ENCODE data around the gene WIZ.

Gene WIZ

DNA sequence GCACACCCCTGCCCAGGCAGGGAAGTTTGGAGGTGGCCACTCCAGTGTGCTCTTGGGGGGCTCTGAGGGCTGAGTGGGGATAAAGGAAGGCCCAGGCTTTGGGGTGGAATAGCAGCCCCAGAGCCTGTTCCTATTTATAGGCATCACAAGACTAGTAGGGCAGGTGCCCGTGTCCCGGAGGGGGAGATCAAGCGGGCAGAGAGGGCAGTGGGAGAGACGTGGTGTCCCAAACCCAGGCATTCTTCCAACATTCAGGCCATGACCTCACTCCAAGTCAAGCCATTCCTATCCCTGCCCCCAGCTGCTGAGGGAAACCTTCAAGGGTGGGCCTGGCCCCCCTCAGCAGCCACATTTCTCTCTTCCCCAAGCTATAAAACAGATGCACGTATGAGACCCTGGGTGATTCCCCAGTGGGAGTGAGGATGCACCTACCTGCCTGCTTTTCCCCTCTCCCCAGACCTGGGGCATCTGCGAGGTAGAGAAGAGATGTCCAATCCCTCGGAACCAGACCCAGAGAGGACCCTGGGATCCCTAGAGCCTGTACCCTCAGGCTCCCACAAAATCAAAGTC lies 3.9 kb downstream of the WIZ start:
- no peak overlapping the region for H2AFZ ChIP-seq (ENCODE audit: low read depth, low read length)
- H3K27me3 ChIP-seq (ENCODE audit: insufficient read depth, low read length) = no peaks in the 10 kb centered on the region
- H3K9me3 ChIP-seq (ENCODE audit: low read length) = no peaks in the 10 kb centered on the region
- peaks cover 8% of the 10 kb centered on the region for H3K4me1 ChIP-seq (ENCODE audit: insufficient read depth, low read length)
- no peak overlapping the region for H3K4me3 ChIP-seq (ENCODE audit: low read length)
- peaks cover 10% of the 10 kb centered on the region for H3K36me3 ChIP-seq (ENCODE audit: insufficient read depth, low read length)

DNA sequence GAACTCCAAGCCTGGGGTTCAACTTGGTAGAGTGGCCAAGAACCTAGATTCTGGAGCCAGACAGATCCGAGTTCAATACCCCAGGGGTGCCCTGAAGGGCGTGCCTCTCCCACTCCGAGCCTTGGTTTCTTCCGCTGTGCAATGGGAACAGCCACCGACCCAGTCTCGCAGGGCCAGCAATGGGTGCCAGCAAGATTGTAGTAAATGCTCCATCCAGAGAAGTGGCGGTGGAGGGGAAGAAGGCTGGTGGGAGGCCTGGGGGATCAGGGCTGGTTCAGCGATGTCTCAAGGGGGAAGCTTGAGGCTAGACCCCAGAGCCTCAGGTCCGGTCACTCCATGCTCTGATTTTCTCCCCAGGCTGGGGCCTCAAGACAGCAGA lies 4.5 kb downstream of the WIZ start:
- no peaks in the 10 kb centered on the region for H3K27me3 ChIP-seq (ENCODE audit: insufficient read depth, low read length)
- H3K9me3 ChIP-seq (ENCODE audit: low read length) = no peaks in the 10 kb centered on the region
- H3K4me3 ChIP-seq (ENCODE audit: low read length) = no peak overlapping the region
- peaks cover 8% of the 10 kb centered on the region for H3K4me1 ChIP-seq (ENCODE audit: insufficient read depth, low read length)
- no peak overlapping the region for H2AFZ ChIP-seq (ENCODE audit: low read depth, low read length)
- peaks cover 10% of the 10 kb centered on the region for H3K36me3 ChIP-seq (ENCODE audit: insufficient read depth, low read length)

DNA sequence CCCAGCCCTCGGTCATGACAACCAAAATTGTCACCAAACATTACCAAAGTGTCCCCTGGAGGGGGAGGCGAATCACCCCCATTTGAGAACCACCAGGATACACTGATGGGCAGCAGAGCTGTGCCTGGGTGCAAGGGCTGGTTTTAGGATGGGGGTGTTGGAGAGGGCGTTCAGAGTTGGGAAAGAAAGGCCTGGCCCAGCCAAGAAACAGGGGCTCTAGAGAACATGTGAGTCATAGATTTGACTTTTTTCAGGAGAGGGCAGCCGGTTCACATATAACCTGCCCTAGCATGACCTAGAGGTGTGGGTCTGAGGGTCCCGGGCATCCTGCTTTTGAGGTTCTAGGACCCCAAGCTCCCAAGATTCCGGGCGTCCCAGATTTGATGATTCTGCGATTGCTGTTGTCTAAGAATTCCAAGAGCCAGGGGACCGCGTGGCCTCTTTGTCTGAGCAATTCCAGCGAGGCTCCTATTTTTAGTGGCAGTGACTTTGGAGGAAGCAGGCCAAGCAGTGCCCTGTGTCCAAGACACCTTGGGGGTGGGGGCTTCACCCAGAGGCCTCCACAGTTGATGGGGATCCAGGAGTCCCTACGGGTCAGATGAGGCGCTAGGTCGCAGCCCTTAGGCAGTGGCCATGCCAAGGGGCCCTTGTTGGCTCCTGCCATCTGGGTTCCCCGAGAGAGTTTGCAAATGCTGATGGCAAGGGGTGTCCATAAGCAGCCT lies 5.1 kb downstream of the WIZ start:
- Histone ChIP-seq H3K4me1 (ENCODE audit: insufficient read depth, low read length) (peaks cover 8% of the 10 kb centered on the region), H3K4me3 (ENCODE audit: low read length) (no peak overlapping the region), H3K27me3 (ENCODE audit: insufficient read depth, low read length) (no peaks in the 10 kb centered on the region), H3K9me3 (ENCODE audit: low read length) (no peaks in the 10 kb centered on the region), H3K36me3 (ENCODE audit: insufficient read depth, low read length) (peaks cover 10% of the 10 kb centered on the region), H2AFZ (ENCODE audit: low read depth, low read length) (no peak overlapping the region)

DNA sequence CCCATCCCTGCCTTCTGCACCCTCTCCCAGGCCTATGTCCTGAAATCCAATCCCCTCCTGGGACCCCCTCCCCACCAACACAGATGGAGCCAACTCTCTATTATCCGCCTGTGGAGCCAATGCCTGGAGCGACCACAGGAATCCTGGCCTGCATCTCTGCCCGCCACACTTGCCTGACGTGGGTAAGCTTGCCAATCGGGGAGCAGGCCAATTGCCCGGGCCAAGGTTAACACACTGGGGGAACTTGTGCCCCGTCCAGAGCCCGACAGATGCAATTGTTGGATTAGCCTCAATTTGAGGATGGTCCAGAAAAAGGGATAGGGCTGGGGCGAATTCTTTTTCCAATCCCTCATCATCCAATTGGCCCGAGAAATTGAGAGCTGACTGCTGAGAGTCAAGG lies 5.9 kb downstream of the WIZ start:
- Histone ChIP-seq H3K4me3 (ENCODE audit: low read length) (no peak overlapping the region), H2AFZ (ENCODE audit: low read depth, low read length) (no peak overlapping the region), H3K36me3 (ENCODE audit: insufficient read depth, low read length) (peaks cover 14% of the 10 kb centered on the region), H3K27me3 (ENCODE audit: insufficient read depth, low read length) (no peaks in the 10 kb centered on the region), H3K9me3 (ENCODE audit: low read length) (no peaks in the 10 kb centered on the region), H3K4me1 (ENCODE audit: insufficient read depth, low read length) (peaks cover 6% of the 10 kb centered on the region)

DNA sequence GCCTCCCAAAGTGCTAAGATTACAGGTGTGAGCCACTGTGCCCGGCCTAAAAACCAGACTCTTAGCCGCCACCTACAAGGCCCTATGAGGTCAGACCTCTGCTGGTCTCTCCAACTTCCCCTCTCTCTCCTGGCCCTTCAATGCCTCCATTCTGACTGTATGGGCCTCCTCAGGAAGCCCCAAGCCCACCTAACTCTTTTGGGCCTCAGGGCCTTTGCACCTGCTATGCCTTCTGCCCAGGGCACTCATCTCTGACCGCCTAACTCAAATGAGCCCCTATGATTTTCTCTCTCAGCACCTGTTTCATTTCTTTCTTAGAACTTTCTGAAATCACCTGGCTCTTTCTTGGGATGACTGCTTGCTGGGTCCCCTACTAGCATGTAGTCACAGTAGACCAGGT lies 6.4 kb downstream of the WIZ start:
- no peaks in the 10 kb centered on the region for H3K9me3 ChIP-seq (ENCODE audit: low read length)
- H3K4me3 ChIP-seq (ENCODE audit: low read length) = no peak overlapping the region
- peaks cover 15% of the 10 kb centered on the region for H3K36me3 ChIP-seq (ENCODE audit: insufficient read depth, low read length)
- no peak overlapping the region for H2AFZ ChIP-seq (ENCODE audit: low read depth, low read length)
- no peaks in the 10 kb centered on the region for H3K27me3 ChIP-seq (ENCODE audit: insufficient read depth, low read length)
- peaks cover 1% of the 10 kb centered on the region for H3K4me1 ChIP-seq (ENCODE audit: insufficient read depth, low read length)

DNA sequence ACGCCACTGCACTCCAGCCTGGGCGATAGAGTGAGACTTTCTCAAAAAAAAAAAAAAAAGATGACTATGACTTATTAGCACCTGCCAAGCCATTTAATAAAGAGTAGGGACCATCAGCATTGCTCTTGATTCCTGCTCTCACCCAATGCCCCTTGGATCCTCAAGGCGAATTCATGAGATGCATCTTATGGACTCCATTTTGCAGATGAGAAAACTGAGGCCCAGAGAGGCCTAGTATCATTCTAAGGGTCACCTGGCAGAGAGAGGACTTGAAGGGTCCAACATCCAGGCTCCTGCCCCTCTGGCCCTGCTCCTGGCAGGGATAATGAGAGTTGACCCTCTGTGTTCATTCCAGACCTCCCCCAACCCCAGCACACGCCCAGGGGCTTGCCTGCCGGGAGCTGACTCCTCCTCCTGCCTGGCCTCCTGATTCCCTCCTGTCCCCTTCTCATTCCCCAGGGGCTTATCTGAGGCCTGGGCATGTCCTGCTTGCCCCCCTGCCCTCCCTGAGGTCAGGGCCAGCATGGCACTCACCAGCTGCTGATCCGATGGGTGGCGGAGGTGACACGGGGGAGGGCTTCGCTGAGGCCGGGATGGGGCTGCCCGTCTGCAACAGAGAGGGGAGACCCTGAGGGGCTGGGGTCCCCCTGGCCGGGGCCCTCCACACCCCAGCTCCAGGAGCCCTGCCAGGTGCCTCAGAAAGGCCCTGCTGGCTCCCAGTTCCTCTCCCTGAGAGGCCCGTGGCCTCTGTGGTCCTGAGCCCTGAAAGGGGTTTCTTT lies 7.4 kb downstream of the WIZ start:
- Histone ChIP-seq H3K4me1 (ENCODE audit: insufficient read depth, low read length) (no peaks in the 10 kb centered on the region), H2AFZ (ENCODE audit: low read depth, low read length) (no peak overlapping the region), H3K36me3 (ENCODE audit: insufficient read depth, low read length) (peaks cover 13% of the 10 kb centered on the region), H3K9me3 (ENCODE audit: low read length) (no peaks in the 10 kb centered on the region), H3K4me3 (ENCODE audit: low read length) (no peak overlapping the region), H3K27me3 (ENCODE audit: insufficient read depth, low read length) (no peaks in the 10 kb centered on the region)

DNA sequence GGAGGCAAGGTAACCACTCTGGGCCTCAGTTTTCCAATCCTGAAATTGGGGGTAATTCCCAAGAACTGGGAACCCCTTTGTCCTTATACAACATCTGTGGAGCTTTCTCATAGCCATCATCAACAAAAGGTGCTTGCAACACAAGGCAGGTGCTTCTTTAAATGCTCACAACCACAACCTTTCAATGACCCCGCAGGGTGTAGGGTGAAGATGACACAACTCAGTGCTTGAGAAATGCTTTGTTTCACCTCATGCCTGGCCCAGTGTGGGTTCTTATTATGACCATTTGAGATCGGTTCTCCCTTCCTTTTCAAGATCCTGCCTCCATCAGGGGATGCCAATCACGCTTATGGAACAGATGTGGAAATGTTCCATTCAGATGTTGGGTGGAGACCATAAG lies 8.4 kb downstream of the WIZ start:
- peaks cover 8% of the 10 kb centered on the region for H3K36me3 ChIP-seq (ENCODE audit: insufficient read depth, low read length)
- no peaks in the 10 kb centered on the region for H3K9me3 ChIP-seq (ENCODE audit: low read length)
- H3K4me1 ChIP-seq (ENCODE audit: insufficient read depth, low read length) = no peaks in the 10 kb centered on the region
- H3K4me3 ChIP-seq (ENCODE audit: low read length) = no peak overlapping the region
- H2AFZ ChIP-seq (ENCODE audit: low read depth, low read length) = no peak overlapping the region
- H3K27me3 ChIP-seq (ENCODE audit: insufficient read depth, low read length) = no peaks in the 10 kb centered on the region

DNA sequence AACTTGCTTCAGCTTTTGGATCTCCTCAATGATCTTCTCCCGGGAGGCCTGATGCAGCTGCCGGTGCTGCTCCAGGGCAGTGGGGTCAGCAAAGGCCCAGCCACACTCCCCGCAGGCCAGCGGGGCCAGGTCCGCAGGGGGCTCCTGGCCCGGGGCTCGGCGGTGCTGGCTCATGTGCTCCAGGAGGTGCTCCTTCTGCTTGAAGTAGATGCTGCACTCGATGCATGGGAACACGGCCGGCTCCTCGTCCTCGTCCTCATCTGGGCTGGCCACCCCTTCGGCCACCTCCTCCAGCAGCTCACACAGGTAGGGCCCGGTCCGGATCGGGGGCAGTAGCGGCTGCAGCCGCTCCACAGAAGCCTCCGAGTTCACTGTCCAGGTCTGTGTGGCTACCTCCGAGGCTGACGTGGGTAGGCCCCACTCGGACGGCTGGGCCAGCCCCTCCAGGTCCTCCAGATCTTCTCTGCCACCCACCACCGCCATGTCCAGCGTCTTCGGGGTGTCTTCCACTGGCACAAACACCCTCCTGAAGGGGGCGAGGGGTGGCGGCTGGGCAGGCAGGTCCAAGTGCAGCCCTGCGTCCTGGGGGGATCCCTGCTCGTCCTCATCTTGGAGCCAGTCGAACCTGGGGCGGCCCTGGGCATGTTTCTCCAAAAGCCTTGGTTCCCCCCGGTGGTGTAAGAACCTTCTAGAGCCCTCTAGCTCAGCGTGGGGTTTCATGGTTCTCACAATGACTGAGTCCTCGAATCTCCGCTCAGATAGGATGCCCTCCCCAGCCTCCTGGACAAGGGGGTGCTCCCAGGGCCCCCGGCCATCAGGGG lies 9.7 kb downstream of the WIZ start:
- no peaks in the 10 kb centered on the region for H3K4me1 ChIP-seq (ENCODE audit: insufficient read depth, low read length)

DNA sequence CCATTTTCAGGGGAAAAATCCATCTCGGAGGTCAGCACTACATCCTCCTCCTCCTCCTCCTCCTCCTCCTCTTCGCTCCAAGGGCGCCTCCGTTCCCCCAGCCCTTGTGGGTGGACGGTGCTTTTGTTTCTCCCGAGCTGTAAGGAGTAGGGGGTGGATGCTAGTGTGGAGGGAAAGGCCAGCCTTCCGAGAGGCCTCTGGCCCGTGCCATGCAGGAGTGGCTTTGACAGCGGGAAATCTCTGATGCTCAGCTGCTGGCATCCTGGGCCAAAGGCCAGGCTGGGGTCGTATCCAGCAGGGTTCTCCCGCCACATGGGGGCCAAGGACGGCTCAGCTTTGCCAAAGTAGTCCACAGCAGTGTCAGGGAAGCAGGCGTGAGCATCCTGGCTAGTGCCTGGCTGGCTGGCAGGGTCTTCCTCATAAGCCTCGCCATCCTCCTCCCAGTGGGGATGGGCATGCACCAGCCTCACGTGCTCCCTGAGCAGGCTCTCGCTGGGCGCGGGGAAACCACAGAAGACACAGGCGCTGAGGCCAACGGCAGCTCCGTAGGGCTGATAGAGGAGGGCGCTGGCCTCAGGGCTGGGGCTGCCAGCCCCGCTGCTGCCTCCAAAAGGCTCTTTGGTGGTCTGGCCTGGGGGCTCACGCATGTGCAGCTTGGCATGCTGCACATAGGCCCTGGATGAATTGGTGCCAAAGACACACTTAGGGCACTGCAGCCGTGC lies 10.5 kb downstream of the WIZ start:
- Histone ChIP-seq H2AFZ (ENCODE audit: low read depth, low read length) (no peak overlapping the region), H3K27me3 (ENCODE audit: insufficient read depth, low read length) (no peaks in the 10 kb centered on the region), H3K4me1 (ENCODE audit: insufficient read depth, low read length) (no peaks in the 10 kb centered on the region), H3K9me3 (ENCODE audit: low read length) (no peaks in the 10 kb centered on the region), H3K36me3 (ENCODE audit: insufficient read depth, low read length) (peaks cover 8% of the 10 kb centered on the region), H3K4me3 (ENCODE audit: low read length) (no peak overlapping the region)

More for the DNA sequence above, 9.7 kb downstream of the WIZ start:
- Histone ChIP-seq H3K36me3 (ENCODE audit: insufficient read depth, low read length) (peaks cover 8% of the 10 kb centered on the region), H3K9me3 (ENCODE audit: low read length) (no peaks in the 10 kb centered on the region), H2AFZ (ENCODE audit: low read depth, low read length) (no peak overlapping the region), H3K4me3 (ENCODE audit: low read length) (no peak overlapping the region), H3K27me3 (ENCODE audit: insufficient read depth, low read length) (no peaks in the 10 kb centered on the region)

DNA sequence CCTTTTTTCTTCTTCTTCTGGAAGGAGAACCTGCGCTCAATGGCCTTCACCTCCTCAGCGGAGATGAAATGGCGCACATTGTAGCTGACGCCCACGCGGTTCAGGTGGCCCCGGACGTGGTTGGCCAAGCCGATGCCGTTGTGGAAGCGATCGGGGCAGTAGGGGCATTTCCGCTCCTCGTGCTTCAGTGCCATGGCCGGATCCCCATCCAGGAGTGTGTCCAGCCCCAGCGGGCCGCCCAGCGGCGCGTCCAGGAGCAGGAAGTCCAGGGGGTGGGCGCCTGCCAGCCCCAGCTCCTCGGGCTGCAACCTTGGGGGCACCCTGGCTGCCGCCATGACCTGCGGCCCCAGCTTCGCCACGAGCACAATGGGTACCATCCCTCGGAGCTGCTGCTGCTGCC lies 11.2 kb downstream of the WIZ start:
- H3K9me3 ChIP-seq (ENCODE audit: low read length) = no peaks in the 10 kb centered on the region

DNA sequence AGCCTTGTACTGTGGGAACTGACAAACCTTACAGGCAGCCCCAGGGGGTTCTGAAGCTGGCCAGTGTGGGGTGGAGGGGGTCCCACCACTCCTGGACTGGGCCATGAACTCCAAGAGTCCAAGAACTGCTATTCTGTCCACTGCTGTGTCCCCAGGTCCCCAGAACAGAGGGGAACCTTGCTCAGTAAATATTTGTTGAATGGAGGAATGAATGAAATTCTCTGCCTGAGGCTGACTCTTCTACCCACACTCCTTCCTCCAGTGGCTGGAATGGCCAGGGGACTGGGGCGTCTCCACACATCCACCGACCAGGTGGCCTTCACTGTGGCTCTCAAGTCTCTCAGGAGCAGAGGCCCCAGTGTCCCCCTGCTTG lies 11.6 kb downstream of the WIZ start:
- Histone ChIP-seq H3K27me3 (ENCODE audit: insufficient read depth, low read length) (no peaks in the 10 kb centered on the region), H3K4me3 (ENCODE audit: low read length) (no peak overlapping the region), H3K4me1 (ENCODE audit: insufficient read depth, low read length) (no peaks in the 10 kb centered on the region), H3K36me3 (ENCODE audit: insufficient read depth, low read length) (peaks cover 8% of the 10 kb centered on the region), H3K9me3 (ENCODE audit: low read length) (no peaks in the 10 kb centered on the region), H2AFZ (ENCODE audit: low read depth, low read length) (no peak overlapping the region)

More for the DNA sequence above, 11.2 kb downstream of the WIZ start:
- H3K4me3 ChIP-seq (ENCODE audit: low read length) = no peak overlapping the region
- H3K27me3 ChIP-seq (ENCODE audit: insufficient read depth, low read length) = no peaks in the 10 kb centered on the region
- peaks cover 8% of the 10 kb centered on the region for H3K36me3 ChIP-seq (ENCODE audit: insufficient read depth, low read length)
- no peaks in the 10 kb centered on the region for H3K4me1 ChIP-seq (ENCODE audit: insufficient read depth, low read length)
- no peak overlapping the region for H2AFZ ChIP-seq (ENCODE audit: low read depth, low read length)

DNA sequence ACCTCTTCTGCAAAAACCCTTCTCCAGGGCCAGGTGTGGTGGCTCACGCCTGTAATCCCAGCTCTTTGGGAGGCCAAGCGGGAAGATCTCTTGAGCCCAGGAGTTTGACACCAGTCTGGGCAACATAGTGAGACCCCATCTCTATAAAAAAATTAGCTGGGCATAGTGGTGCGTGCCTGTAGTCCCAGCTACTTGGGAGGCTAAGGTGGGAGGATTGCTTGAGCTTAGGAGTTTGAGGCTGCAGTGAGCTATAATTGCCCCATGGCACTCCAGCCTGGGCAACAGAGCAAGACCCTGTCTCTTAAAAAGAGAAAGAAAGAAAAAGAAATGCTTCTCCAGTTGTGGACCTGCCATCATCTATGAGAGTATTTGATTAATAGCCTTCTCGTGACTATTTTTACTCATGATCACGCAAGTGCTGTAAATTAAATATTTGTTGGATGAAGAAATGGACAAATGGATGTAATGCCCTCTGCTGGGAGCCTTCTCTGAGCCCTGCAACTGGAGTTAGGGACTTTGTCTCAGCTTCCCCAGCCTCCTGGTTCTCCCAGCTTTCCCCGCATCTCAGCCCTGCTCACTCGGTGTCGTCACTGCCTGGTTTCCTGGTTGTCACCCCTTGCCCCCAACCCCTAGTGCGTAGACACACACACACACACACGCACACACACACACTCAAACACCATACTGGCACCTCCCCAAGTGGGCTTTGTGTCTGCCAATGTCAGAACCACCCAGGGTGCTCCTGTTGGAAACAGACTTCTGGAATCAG lies 12.2 kb downstream of the WIZ start:
- Histone ChIP-seq H3K9me3 (ENCODE audit: low read length) (no peaks in the 10 kb centered on the region), H3K36me3 (ENCODE audit: insufficient read depth, low read length) (peaks cover 8% of the 10 kb centered on the region), H2AFZ (ENCODE audit: low read depth, low read length) (no peak overlapping the region), H3K27me3 (ENCODE audit: insufficient read depth, low read length) (no peaks in the 10 kb centered on the region), H3K4me3 (ENCODE audit: low read length) (no peak overlapping the region), H3K4me1 (ENCODE audit: insufficient read depth, low read length) (no peaks in the 10 kb centered on the region)
